ENCODE data around the gene CARD11.

CARD11 gene

GRCh38 chr7:2938514-2939192, 105.0 kb downstream of the CARD11 start:
- no peak for DNase-seq

GRCh38 chr7:2937701-2938513, 105.8 kb downstream of the CARD11 start:
- DNase-seq: no peak

- no peak for DNase-seq
Observed at GRCh38 chr7:2936891-2937580, 106.6 kb downstream of the CARD11 start.

- DNase-seq: no peak
Observed at GRCh38 chr7:2936301-2936700, 107.4 kb downstream of the CARD11 start.

GRCh38 chr7:2934984-2935740, 108.5 kb downstream of the CARD11 start:
- no peak for DNase-seq

- no peak for DNase-seq
Observed at GRCh38 chr7:2934211-2934731, 109.4 kb downstream of the CARD11 start.

GRCh38 chr7:2932402-2933251, 111.0 kb downstream of the CARD11 start:
- DNase-seq: no peak

- DNase-seq: no peak
Observed at GRCh38 chr7:2931034-2931415, 112.6 kb downstream of the CARD11 start.

GRCh38 chr7:2930310-2931033, 113.2 kb downstream of the CARD11 start:
- DNase-seq: no peak

GRCh38 chr7:2929321-2930201, 114.1 kb downstream of the CARD11 start:
- no peak for DNase-seq

GRCh38 chr7:2928613-2929311, 114.9 kb downstream of the CARD11 start:
- DNase-seq: no peak

GRCh38 chr7:2928256-2928612, 115.4 kb downstream of the CARD11 start:
- no peak for DNase-seq

- DNase-seq: no peak
Observed at GRCh38 chr7:2927592-2927991, 116.1 kb downstream of the CARD11 start.

- DNase-seq: no peak
Observed at GRCh38 chr7:2926896-2927405, 116.7 kb downstream of the CARD11 start.

- no peak for DNase-seq
Observed at GRCh38 chr7:2926120-2926895, 117.4 kb downstream of the CARD11 start.

GRCh38 chr7:2924866-2925840, 118.5 kb downstream of the CARD11 start:
- DNase-seq: no peak

Data from T-helper 2 cell (primary cell).